ENCODE results near the gene AUNIP. TPM values are rescaled to one million over a fixed set of nuclear protein-coding genes. Genes with fewer than 3 reads are reported as not detected.

Gene AUNIP
- total and polyA plus RNA-seq, 2 of the 8 experiments (the other 6 are each of a cell fraction or from before 2014, with no cell fraction given) = 18.6 to 23.2 TPM

- TF ChIP-seq EZH2 (IDR thresholded peaks at IDR 0.05; ENCODE audit: low read depth, low read length, severe bottlenecking) = no peak
- TF ChIP-seq KDM1A (IDR thresholded peaks at IDR 0.05; ENCODE audit: borderline replicate concordance, low read length) = no peak
- no peak for TF ChIP-seq RBBP5 (IDR thresholded peaks at IDR 0.05; ENCODE audit: borderline replicate concordance, low read depth, low read length)
- TF ChIP-seq TBP (IDR thresholded peaks at IDR 0.05; ENCODE audit: low read depth, low read length) = no peak
Measured at GRCh38 chr1:25873120-25873519, 13.9 kb upstream of the AUNIP start (continued).

Data from H1 (cell line).